Neuron (in vitro differentiated cells): ENCODE data around the gene VIPR2.
"Not testable (repeated sequence)": the region's sequence is repeated elsewhere in the genome, so short reads cannot be mapped to it uniquely, and the experiment has no call there.

Experiments used
- H2AFZ ChIP-seq: one replicate; pipeline ENCODE4 v1.6.1; 2013; ENCODE audit warnings: low read depth, mild to moderate bottlenecking, inconsistent platforms, low read length, moderate library complexity
- H3K27me3 ChIP-seq: one replicate; pipeline ENCODE4 v1.6.1; 2013; ENCODE audit warnings: low read length; ENCODE audit not compliant: insufficient read depth
- H3K36me3 ChIP-seq: one replicate; pipeline ENCODE4 v1.6.1; 2013; ENCODE audit warnings: low read length; ENCODE audit not compliant: insufficient read depth
- H3K4me1 ChIP-seq: one replicate; pipeline ENCODE4 v1.6.1; 2013; ENCODE audit warnings: low read length; ENCODE audit not compliant: insufficient read depth
- H3K4me3 ChIP-seq: 2 replicates; pipeline ENCODE4 v1.5.1; 2013; ENCODE audit warnings: mild to moderate bottlenecking, low read length, moderate library complexity
- H3K9me3 ChIP-seq: one replicate; pipeline ENCODE4 v1.6.1; 2013; ENCODE audit warnings: low read length

VIPR2 gene

DNA sequence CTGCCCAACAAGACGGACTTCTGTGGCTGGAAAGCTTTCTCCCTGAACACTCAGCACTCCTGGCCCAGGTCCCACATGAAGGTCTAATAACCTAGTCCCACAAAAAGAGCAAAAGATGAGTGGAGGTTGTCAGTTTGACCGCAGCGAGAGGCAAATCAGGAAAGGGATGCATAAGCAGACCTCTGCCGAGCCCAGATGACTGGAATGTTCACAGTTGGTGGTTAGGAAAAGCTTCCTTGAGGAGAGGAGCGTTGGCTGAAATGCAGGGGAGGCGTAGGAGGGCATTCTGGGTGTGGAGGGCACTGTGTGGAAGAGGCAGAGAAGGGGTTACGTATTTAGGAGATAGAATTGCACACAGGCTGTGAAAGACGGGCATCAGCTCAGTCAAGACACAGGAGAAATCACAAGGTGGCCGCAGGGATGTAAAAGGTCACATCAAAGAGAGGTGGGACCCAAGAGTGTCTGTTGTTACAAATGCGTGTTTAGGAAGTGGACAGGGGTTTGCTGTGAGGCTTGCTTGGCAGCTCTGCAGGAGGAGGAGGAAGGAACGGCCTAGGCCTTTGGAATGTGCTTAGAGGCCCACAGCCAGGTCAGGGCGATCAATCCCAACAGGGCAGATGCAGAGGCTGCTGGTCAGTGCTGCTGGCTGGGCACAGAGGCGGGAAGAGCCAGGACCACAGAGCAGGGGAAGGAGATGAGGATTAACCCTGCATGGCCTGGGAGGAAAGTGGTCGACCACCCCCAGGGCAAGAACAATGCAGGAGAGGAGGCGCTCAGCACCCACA is 133.5 kb downstream of the VIPR2 start:
- no peaks in the 10 kb centered on the region for H3K9me3 ChIP-seq

GRCh38 chr7:159010411-159010810 is 134.3 kb downstream of the VIPR2 start:
- H3K36me3 ChIP-seq = no peaks in the 10 kb centered on the region
- no peaks in the 10 kb centered on the region for H3K4me1 ChIP-seq
- no peaks in the 10 kb centered on the region for H3K9me3 ChIP-seq
- H3K4me3 ChIP-seq = no peak overlapping the region
- no peaks in the 10 kb centered on the region for H3K27me3 ChIP-seq
- H2AFZ ChIP-seq = no peak overlapping the region

More for the DNA sequence above, 133.5 kb downstream of the VIPR2 start:
- Histone ChIP-seq H3K4me3 (no peak overlapping the region), H3K36me3 (no peaks in the 10 kb centered on the region), H3K27me3 (no peaks in the 10 kb centered on the region), H3K4me1 (no peaks in the 10 kb centered on the region), H2AFZ (no peak overlapping the region)

DNA sequence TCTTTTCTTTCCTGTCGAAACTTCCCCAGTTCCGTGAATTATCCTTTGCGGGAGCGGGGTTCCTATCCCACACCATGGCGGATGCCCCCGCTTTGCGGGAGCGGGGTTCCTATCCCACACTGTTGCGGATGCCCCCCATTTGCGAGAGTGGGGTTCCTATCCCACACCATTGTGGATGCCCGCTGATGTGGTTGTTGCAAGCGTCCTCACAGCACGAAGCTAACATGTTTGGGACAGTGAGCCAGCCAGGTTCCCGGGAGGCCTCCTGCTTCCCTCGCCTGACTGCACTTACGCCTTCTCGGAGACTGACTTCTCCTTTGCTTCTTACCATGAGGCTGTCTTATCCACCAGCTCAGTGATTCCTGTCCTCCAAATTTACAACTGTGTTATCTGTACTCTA is 134.7 kb downstream of the VIPR2 start:
- Histone ChIP-seq H3K36me3 (no peaks in the 10 kb centered on the region), H3K9me3 (no peaks in the 10 kb centered on the region), H3K27me3 (no peaks in the 10 kb centered on the region), H2AFZ (no peak overlapping the region), H3K4me3 (no peak overlapping the region), H3K4me1 (no peaks in the 10 kb centered on the region)

- Histone ChIP-seq H2AFZ (no peak overlapping the region), H3K27me3 (no peaks in the 10 kb centered on the region), H3K36me3 (no peaks in the 10 kb centered on the region), H3K9me3 (no peaks in the 10 kb centered on the region), H3K4me1 (no peaks in the 10 kb centered on the region), H3K4me3 (no peak overlapping the region)
These were observed 136.2 kb downstream of the VIPR2 start for GRCh38 chr7:159008417-159008816.

DNA sequence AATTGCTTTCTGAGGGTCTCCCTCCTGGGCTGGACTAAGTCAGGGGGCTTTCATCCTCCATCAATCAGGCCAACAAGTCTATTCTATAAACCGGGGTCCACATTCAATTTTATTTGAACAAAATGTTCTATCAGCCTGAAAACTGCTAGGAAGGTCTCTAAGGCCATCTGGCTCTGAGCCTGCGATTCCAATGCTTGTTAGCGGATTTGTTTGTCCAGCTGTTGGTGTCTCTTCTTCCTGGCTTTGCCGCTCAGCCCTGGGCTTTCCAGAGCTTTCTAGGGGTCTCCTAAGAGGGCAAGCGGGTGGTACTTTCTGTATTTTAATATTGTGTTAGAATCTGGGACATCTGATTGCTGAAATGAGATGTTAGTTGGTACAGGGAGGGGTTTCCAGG is 136.7 kb downstream of the VIPR2 start:
- no peak overlapping the region for H3K4me3 ChIP-seq
- no peaks in the 10 kb centered on the region for H3K9me3 ChIP-seq
- no peaks in the 10 kb centered on the region for H3K27me3 ChIP-seq
- no peaks in the 10 kb centered on the region for H3K4me1 ChIP-seq
- no peaks in the 10 kb centered on the region for H3K36me3 ChIP-seq
- no peak overlapping the region for H2AFZ ChIP-seq

GRCh38 chr7:159007364-159007995 is 137.2 kb downstream of the VIPR2 start:
- Histone ChIP-seq H3K4me1 (no peaks in the 10 kb centered on the region), H3K4me3 (no peak overlapping the region), H2AFZ (no peak overlapping the region), H3K9me3 (no peaks in the 10 kb centered on the region), H3K27me3 (no peaks in the 10 kb centered on the region), H3K36me3 (no peaks in the 10 kb centered on the region)

- H3K27me3 ChIP-seq = no peaks in the 10 kb centered on the region
- H3K36me3 ChIP-seq = no peaks in the 10 kb centered on the region
- no peaks in the 10 kb centered on the region for H3K4me1 ChIP-seq
- H3K4me3 ChIP-seq = no peak overlapping the region
- H2AFZ ChIP-seq = no peak overlapping the region
- H3K9me3 ChIP-seq = no peaks in the 10 kb centered on the region
These were observed 138.0 kb downstream of the VIPR2 start for GRCh38 chr7:159006610-159007130.

- H3K36me3 ChIP-seq, H3K9me3 ChIP-seq, H3K4me3 ChIP-seq, H3K27me3 ChIP-seq, H2AFZ ChIP-seq, H3K4me1 ChIP-seq: not testable (repeated sequence)
These were observed 138.6 kb downstream of the VIPR2 start for GRCh38 chr7:159006022-159006609.

GRCh38 chr7:159005618-159006017 is 139.0 kb downstream of the VIPR2 start:
- no peaks in the 10 kb centered on the region for H3K9me3 ChIP-seq
- H3K4me1 ChIP-seq = no peaks in the 10 kb centered on the region
- H3K4me3 ChIP-seq = no peak overlapping the region
- H3K27me3 ChIP-seq = no peaks in the 10 kb centered on the region
- H3K36me3 ChIP-seq = no peaks in the 10 kb centered on the region
- H2AFZ ChIP-seq = no peak overlapping the region

GRCh38 chr7:159004411-159004810 is 140.3 kb downstream of the VIPR2 start:
- H3K4me1 ChIP-seq = no peaks in the 10 kb centered on the region
- no peak overlapping the region for H2AFZ ChIP-seq
- no peak overlapping the region for H3K4me3 ChIP-seq
- no peaks in the 10 kb centered on the region for H3K27me3 ChIP-seq
- H3K36me3 ChIP-seq = no peaks in the 10 kb centered on the region
- H3K9me3 ChIP-seq = no peaks in the 10 kb centered on the region

GRCh38 chr7:159001811-159002210 is 142.9 kb downstream of the VIPR2 start:
- Histone ChIP-seq H3K9me3 (no peaks in the 10 kb centered on the region), H3K4me1 (no peaks in the 10 kb centered on the region), H3K4me3 (no peak overlapping the region), H2AFZ (no peak overlapping the region), H3K36me3 (no peaks in the 10 kb centered on the region), H3K27me3 (no peaks in the 10 kb centered on the region)

DNA sequence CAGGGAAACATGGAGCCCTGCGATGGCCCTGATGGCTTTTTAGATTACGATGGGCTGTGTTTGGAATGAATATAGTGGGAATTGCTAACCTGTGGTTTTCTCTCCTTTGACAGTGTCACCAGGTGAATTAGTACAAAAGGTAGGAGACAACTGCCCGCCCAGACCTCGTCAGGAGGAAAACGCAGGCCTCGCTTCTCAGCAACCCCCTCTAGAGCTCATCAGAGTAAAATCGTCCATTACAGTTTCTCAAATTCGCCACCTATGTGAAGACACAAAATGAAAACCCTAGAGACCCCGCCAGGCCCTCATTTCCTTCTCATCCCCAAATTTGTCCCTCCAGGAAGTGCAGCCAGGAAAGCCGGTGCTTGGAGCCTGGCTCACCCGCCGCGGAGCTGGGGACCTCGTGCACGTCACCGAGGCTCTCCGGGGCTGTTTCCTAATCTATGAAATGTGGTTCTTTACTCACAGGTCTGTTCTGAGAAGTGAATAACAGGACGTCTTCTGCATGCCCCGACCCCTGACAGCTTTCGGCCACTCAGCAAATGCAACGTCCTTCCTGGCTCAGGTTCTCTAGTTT is 143.7 kb downstream of the VIPR2 start:
- H3K4me1 ChIP-seq = no peaks in the 10 kb centered on the region
- no peak overlapping the region for H3K4me3 ChIP-seq
- H3K9me3 ChIP-seq = no peaks in the 10 kb centered on the region
- no peaks in the 10 kb centered on the region for H3K36me3 ChIP-seq
- H2AFZ ChIP-seq = no peak overlapping the region
- no peaks in the 10 kb centered on the region for H3K27me3 ChIP-seq

GRCh38 chr7:159000070-159000469 is 144.6 kb downstream of the VIPR2 start:
- H3K36me3 ChIP-seq = no peaks in the 10 kb centered on the region
- H3K4me3 ChIP-seq = no peak overlapping the region
- peaks cover 4% of the 10 kb centered on the region for H3K9me3 ChIP-seq
- no peaks in the 10 kb centered on the region for H3K4me1 ChIP-seq
- H2AFZ ChIP-seq = no peak overlapping the region
- no peaks in the 10 kb centered on the region for H3K27me3 ChIP-seq
